ENCODE data around the gene MUC2.

The MUC2 gene

GRCh38 chr11:1037506-1038055, 37.1 kb upstream of the MUC2 start:
- no peak overlapping the region for H3K4me3 ChIP-seq (ENCODE audit: low read length)
- DNase-seq (ENCODE audit: low read depth), result no peak
- TF ChIP-seq CTCF (conservative IDR thresholded peaks at IDR 0.05; ENCODE audit: low read length), result no peak

- TF ChIP-seq CTCF (conservative IDR thresholded peaks at IDR 0.05; ENCODE audit: low read length), result no peak
- H3K4me3 ChIP-seq (ENCODE audit: low read length), result no peak overlapping the region
- DNase-seq (ENCODE audit: low read depth), result no peak
Observed at GRCh38 chr11:1038361-1038760, 36.3 kb upstream of the MUC2 start.

GRCh38 chr11:1038921-1039320, 35.8 kb upstream of the MUC2 start:
- TF ChIP-seq CTCF (conservative IDR thresholded peaks at IDR 0.05; ENCODE audit: low read length), result no peak
- H3K4me3 ChIP-seq (ENCODE audit: low read length), result no peak overlapping the region
- no peak for DNase-seq (ENCODE audit: low read depth)

GRCh38 chr11:1039481-1040427, 34.9 kb upstream of the MUC2 start:
- no peak for TF ChIP-seq CTCF (conservative IDR thresholded peaks at IDR 0.05; ENCODE audit: low read length)
- no peak for DNase-seq (ENCODE audit: low read depth)

GRCh38 chr11:1040428-1041148, 34.1 kb upstream of the MUC2 start:
- TF ChIP-seq CTCF (conservative IDR thresholded peaks at IDR 0.05; ENCODE audit: low read length), result no peak
- no peak for DNase-seq (ENCODE audit: low read depth)
- H3K4me3 ChIP-seq (ENCODE audit: low read length), result no peak overlapping the region

More at GRCh38 chr11:1039481-1040427, 34.9 kb upstream of the MUC2 start:
- no peak overlapping the region for H3K4me3 ChIP-seq (ENCODE audit: low read length)

GRCh38 chr11:1041149-1041467, 33.6 kb upstream of the MUC2 start:
- H3K4me3 ChIP-seq (ENCODE audit: low read length), result no peak overlapping the region
- no peak for TF ChIP-seq CTCF (conservative IDR thresholded peaks at IDR 0.05; ENCODE audit: low read length)
- DNase-seq (ENCODE audit: low read depth), result no peak

All from AG10803 (cell line).